Panc1 (cell line): ENCODE measurements around the gene SBF2. TPM values are rescaled to one million over a fixed set of nuclear protein-coding genes. Genes with fewer than 3 reads are reported as not detected.

Experiments used
- ATAC-seq: fragments of 200-7000 bp; cut with Tn5 transposase; 2 replicates; pipeline ENCODE4 v1.9.1; 2020; ENCODE audit warnings: mild to moderate bottlenecking, moderate library complexity
- BruUV-seq: library from RNA; stranded (reverse); fragments of 400-500 nt; replicated peaks from 2 replicates; lab custom pipeline; 2021; lab: Mats Ljungman, UMichigan
- CTCF ChIA-PET: fragments of 300-600 bp; sonication (Branson Sonifier 250); formaldehyde crosslinking; loops from one replicate; lab custom pipeline; 2022; ENCODE audit warnings: antibody characterized with exemption; lab: Charles Lee
- POLR2A ChIA-PET: fragments of 300-600 bp; sonication (Branson Sonifier 250); formaldehyde crosslinking; loops from one replicate; lab custom pipeline; 2022; ENCODE audit warnings: antibody characterized with exemption; lab: Charles Lee
- DNase-seq: peaks from one replicate; pipeline ENCODE4 v3.0.0-alpha.2; 2010; ENCODE audit warnings: low read depth, low spot score
- H3K27ac ChIP-seq: 2 replicates; pipeline ENCODE4 v1.5.1; 2011; ENCODE audit warnings: mild to moderate bottlenecking, low read length, inconsistent platforms
- H3K27me3 ChIP-seq: fragments of 200-500 bp; sonication (Bioruptor generic); 2 replicates; pipeline ENCODE4 v1.6.0; 2014; ENCODE audit warnings: low read length, inconsistent platforms; ENCODE audit not compliant: control insufficient read depth, insufficient read depth
- H3K36me3 ChIP-seq: fragments of 200-500 bp; sonication (Bioruptor generic); 2 replicates; pipeline ENCODE4 v1.5.1; 2014; ENCODE audit warnings: inconsistent platforms, mild to moderate bottlenecking, low read length, moderate library complexity; ENCODE audit not compliant: control insufficient read depth, insufficient read depth
- H3K4me1 ChIP-seq: 2 replicates; pipeline ENCODE4 v1.5.1; 2011; ENCODE audit warnings: inconsistent platforms, mild to moderate bottlenecking, low read length, moderate library complexity; ENCODE audit not compliant: control insufficient read depth, insufficient read depth
- H3K4me3 ChIP-seq, 2 experiments: 2 replicates each; pipeline ENCODE4 v1.5.1; 2011 to 2012; ENCODE audit warnings: low read depth in 2 of 2, low read length in 2 of 2, mild to moderate bottlenecking in 2 of 2, inconsistent platforms in 1 of 2, moderate library complexity in 1 of 2
- H3K9me3 ChIP-seq: fragments of 200-500 bp; sonication (Bioruptor generic); 2 replicates; pipeline ENCODE4 v1.5.1; 2014; ENCODE audit warnings: low read depth, mild to moderate bottlenecking, inconsistent platforms, low read length, moderate library complexity; ENCODE audit not compliant: control insufficient read depth, insufficient read depth
- POLR2AphosphoS5 ChIP-seq: IDR thresholded peaks from 2 replicates; pipeline ENCODE4 v1.6.1; 2012; ENCODE audit warnings: mild to moderate bottlenecking, low read depth, low read length, moderate library complexity
- SIN3A ChIP-seq: IDR thresholded peaks from 2 replicates; pipeline ENCODE4 v1.6.1; 2012; ENCODE audit warnings: low read depth, mild to moderate bottlenecking, low read length, moderate library complexity, borderline replicate concordance; ENCODE audit not compliant: insufficient read depth
- TCF7L2 ChIP-seq: IDR thresholded peaks from 2 replicates; pipeline ENCODE4 v1.6.1; 2011; ENCODE audit warnings: mild to moderate bottlenecking, low read depth, low read length, inconsistent platforms
- in situ Hi-C: cut with HindIII; loops from 2 replicates; pipeline ENCODE4 v1.10.0; 2016; ENCODE audit warnings: low sequenced_read_pairs, low pct_unique_long_range_greater_than_20kb
- intact Hi-C: fragments of 100-400 bp; cut with micrococcal nuclease; formaldehyde crosslinking; loops from one replicate; pipeline ENCODE4 v1.10.0; 2022; ENCODE audit not compliant: unreplicated experiment
- total RNA-seq: library from RNA; stranded (reverse); gene quantifications from one replicate; pipeline ENCODE4 v1.2.1, GENCODE V29; 2021; ENCODE audit not compliant: unreplicated experiment
- TF ChIP-seq, protein P1 (sequence below): fragments of 450-650 bp; IDR thresholded peaks from 2 replicates; pipeline ENCODE4 v1.5.1; 2017; ENCODE audit warnings: mild to moderate bottlenecking
- TF ChIP-seq, protein P2 (sequence below), 2 experiments: IDR thresholded peaks; 2 replicates each; pipeline ENCODE4 v1.6.1; 2011 to 2012; ENCODE audit warnings: low read depth in 2 of 2, control low read depth in 1 of 2, low read length in 1 of 2, mild to moderate bottlenecking in 1 of 2, moderate library complexity in 1 of 2; ENCODE audit not compliant: insufficient read depth in 1 of 2

The SBF2 gene
- total RNA-seq, 1 experiment from 2014 or later = 65.0 TPM

DNA sequence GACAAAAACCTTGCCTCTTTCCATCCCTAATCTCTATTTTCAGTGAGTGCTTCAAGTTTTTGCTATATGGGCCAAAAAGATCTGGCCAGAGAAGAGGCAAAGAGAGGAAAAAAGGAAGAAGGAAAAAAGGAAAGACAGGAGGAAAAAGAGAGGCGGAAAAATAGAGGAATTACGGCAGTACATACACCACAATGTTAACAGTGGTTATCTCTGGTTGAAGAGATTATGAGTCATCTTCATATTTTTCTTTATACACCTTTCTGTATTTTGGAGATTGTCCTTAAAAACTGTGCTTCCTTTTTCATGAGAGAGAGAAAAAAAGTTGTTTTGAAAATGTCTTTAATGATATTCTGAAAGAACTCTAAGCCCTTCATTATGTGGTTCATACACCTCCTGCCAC, 133.7 kb downstream of the SBF2 start:
- in situ Hi-C loops = no loop called here
- TF ChIP-seq TCF7L2 (no peak), SIN3A (no peak), POLR2AphosphoS5 (no peak)
- TF ChIP-seq, protein P1, sequence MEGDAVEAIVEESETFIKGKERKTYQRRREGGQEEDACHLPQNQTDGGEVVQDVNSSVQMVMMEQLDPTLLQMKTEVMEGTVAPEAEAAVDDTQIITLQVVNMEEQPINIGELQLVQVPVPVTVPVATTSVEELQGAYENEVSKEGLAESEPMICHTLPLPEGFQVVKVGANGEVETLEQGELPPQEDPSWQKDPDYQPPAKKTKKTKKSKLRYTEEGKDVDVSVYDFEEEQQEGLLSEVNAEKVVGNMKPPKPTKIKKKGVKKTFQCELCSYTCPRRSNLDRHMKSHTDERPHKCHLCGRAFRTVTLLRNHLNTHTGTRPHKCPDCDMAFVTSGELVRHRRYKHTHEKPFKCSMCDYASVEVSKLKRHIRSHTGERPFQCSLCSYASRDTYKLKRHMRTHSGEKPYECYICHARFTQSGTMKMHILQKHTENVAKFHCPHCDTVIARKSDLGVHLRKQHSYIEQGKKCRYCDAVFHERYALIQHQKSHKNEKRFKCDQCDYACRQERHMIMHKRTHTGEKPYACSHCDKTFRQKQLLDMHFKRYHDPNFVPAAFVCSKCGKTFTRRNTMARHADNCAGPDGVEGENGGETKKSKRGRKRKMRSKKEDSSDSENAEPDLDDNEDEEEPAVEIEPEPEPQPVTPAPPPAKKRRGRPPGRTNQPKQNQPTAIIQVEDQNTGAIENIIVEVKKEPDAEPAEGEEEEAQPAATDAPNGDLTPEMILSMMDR = no peak
- TF ChIP-seq, protein P2, sequence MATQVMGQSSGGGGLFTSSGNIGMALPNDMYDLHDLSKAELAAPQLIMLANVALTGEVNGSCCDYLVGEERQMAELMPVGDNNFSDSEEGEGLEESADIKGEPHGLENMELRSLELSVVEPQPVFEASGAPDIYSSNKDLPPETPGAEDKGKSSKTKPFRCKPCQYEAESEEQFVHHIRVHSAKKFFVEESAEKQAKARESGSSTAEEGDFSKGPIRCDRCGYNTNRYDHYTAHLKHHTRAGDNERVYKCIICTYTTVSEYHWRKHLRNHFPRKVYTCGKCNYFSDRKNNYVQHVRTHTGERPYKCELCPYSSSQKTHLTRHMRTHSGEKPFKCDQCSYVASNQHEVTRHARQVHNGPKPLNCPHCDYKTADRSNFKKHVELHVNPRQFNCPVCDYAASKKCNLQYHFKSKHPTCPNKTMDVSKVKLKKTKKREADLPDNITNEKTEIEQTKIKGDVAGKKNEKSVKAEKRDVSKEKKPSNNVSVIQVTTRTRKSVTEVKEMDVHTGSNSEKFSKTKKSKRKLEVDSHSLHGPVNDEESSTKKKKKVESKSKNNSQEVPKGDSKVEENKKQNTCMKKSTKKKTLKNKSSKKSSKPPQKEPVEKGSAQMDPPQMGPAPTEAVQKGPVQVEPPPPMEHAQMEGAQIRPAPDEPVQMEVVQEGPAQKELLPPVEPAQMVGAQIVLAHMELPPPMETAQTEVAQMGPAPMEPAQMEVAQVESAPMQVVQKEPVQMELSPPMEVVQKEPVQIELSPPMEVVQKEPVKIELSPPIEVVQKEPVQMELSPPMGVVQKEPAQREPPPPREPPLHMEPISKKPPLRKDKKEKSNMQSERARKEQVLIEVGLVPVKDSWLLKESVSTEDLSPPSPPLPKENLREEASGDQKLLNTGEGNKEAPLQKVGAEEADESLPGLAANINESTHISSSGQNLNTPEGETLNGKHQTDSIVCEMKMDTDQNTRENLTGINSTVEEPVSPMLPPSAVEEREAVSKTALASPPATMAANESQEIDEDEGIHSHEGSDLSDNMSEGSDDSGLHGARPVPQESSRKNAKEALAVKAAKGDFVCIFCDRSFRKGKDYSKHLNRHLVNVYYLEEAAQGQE (IDR thresholded peaks at IDR 0.05; ENCODE audit: insufficient read depth in 1 of 2, low read depth in 2 of 2, low read length in 1 of 2) = no peak
- no peak overlapping the region for H3K4me3 ChIP-seq
- intact Hi-C loops = no loop called here
- DNase-seq = no peak
- POLR2A ChIA-PET = interaction anchor here (0.7 kb wide), 1 partner anchor 1027 kb away, joined by 11 read pairs; no protein-coding TSS in a partner anchor
- H3K4me1 ChIP-seq = peaks cover 14% of the 10 kb centered on the region
- no TSS peak for BruUV-seq
- no peaks in the 10 kb centered on the region for H3K27me3 ChIP-seq
- no peak for ATAC-seq
- peaks cover 9% of the 10 kb centered on the region; the same call in 1 of the 2 replicates for H3K9me3 ChIP-seq
- CTCF ChIA-PET = interaction anchor here (0.7 kb wide), 1 partner anchor 23 kb away, joined by 3 read pairs; no protein-coding TSS in a partner anchor
- no peak overlapping the region; the same call in 1 of the 2 replicates for H3K27ac ChIP-seq
- no peaks in the 10 kb centered on the region for H3K36me3 ChIP-seq

DNA sequence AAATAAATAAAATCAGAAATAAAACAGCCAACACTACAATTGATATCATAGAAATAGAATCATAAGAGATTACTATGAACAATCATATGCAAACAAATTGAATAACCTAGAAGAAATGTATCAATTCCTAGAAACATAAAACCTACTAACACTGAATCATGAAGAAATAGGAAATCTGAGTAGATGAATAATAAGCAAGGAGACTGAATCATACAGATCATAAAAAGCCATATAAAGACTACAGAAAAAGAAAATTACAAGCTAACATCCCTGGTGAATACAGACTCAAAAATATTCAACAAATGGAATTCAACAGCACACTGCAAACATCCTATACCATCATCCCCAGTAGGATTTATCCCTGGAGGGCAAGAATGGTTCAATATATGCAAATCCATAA, 135.6 kb downstream of the SBF2 start:
- DNase-seq = no peak
- POLR2A ChIA-PET = no interaction called here

More for the DNA sequence above, 135.6 kb downstream of the SBF2 start:
- Histone ChIP-seq H3K4me1 (peaks cover 4% of the 10 kb centered on the region), H3K27me3 (no peaks in the 10 kb centered on the region), H3K4me3 (no peak overlapping the region), H3K36me3 (no peaks in the 10 kb centered on the region), H3K9me3 (peaks cover 9% of the 10 kb centered on the region; the same call in 1 of the 2 replicates), H3K27ac (no peak overlapping the region)
- CTCF ChIA-PET = no interaction called here
- in situ Hi-C loops (no loop called here), intact Hi-C loops (no loop called here)
- ATAC-seq = no peak
- BruUV-seq = no TSS peak
- TF ChIP-seq SIN3A = no peak
- TF ChIP-seq, protein P1 = no peak
- no peak for TF ChIP-seq POLR2AphosphoS5
- no peak for TF ChIP-seq TCF7L2
- TF ChIP-seq, protein P2 (IDR thresholded peaks at IDR 0.05; ENCODE audit: insufficient read depth in 1 of 2, low read depth in 2 of 2, low read length in 1 of 2) = no peak
